HG02981 (cell line): Measurements from ENCODE around the gene STAM.
"Not testable (repeated sequence)": the region's sequence is repeated elsewhere in the genome, so short reads cannot be mapped to it uniquely, and the experiment has no call there.

ENCODE experiments used
- ATAC-seq: cut with Tn5 transposase; IDR thresholded peaks from one replicate; pipeline ENCODE4 v1.9.1; 2021; ENCODE audit warnings: mild to moderate bottlenecking, moderate library complexity; ENCODE audit not compliant: unreplicated experiment

The STAM gene

GRCh38 chr10:17643755-17644484, at the start of gene STAM:
TSS of gene STAM (plus strand) at chr10:17644151. CDS start at chr10:17644340, 189 bp downstream.
- ATAC-seq = peak; percentile 82

- no peak for ATAC-seq
Measured at GRCh38 chr10:17597386-17597785, 46.6 kb upstream of the STAM start.

- peak; percentile 48 for ATAC-seq
Measured at GRCh38 chr10:17599089-17599488, 44.9 kb upstream of the STAM start.

GRCh38 chr10:17605936-17606335, 38.0 kb upstream of the STAM start:
- no peak for ATAC-seq

- no peak for ATAC-seq
Measured at GRCh38 chr10:17606547-17607040, 37.4 kb upstream of the STAM start.

GRCh38 chr10:17607060-17607459, 36.9 kb upstream of the STAM start:
- no peak for ATAC-seq

- peak; percentile 86 for ATAC-seq
Measured at GRCh38 chr10:17607603-17608332, 36.2 kb upstream of the STAM start.

GRCh38 chr10:17609523-17610079, 34.4 kb upstream of the STAM start:
- ATAC-seq = no peak

- peak; percentile 41 for ATAC-seq
Measured at GRCh38 chr10:17616403-17617030, 27.4 kb upstream of the STAM start.

- peak; percentile 63 for ATAC-seq
Measured at GRCh38 chr10:17617031-17617911, 26.7 kb upstream of the STAM start, which contains the start of gene HACD1. TSS of gene HACD1 (minus strand) at chr10:17617374. CDS start at chr10:17617339, 35 bp downstream.

GRCh38 chr10:17622061-17622460, 21.9 kb upstream of the STAM start:
- no peak for ATAC-seq

GRCh38 chr10:17624996-17625395, 19.0 kb upstream of the STAM start:
- ATAC-seq = no peak

GRCh38 chr10:17626656-17627055, 17.3 kb upstream of the STAM start:
- no peak for ATAC-seq

- ATAC-seq = not testable (repeated sequence)
Measured at GRCh38 chr10:17632590-17632989, 11.4 kb upstream of the STAM start.

GRCh38 chr10:17633353-17633752, 10.6 kb upstream of the STAM start:
- no peak for ATAC-seq

GRCh38 chr10:17637869-17638268, 6.1 kb upstream of the STAM start:
- ATAC-seq = no peak

GRCh38 chr10:17640331-17640816, 3.6 kb upstream of the STAM start:
- no peak for ATAC-seq

- peak; percentile 13 for ATAC-seq
Measured at GRCh38 chr10:17643339-17643754, 604 bp upstream of the STAM start.

- ATAC-seq = peak; percentile 17
Measured at GRCh38 chr10:17644485-17644943, 563 bp downstream of the STAM start.
